ENCODE measurements around the gene MRAS. TPM values are rescaled to one million over a fixed set of nuclear protein-coding genes. Genes with fewer than 3 reads are reported as not detected.

Gene MRAS
- total RNA-seq, 1 experiment from 2014 or later: 0.77 TPM

GRCh38 chr3:138354376-138354775, 6.0 kb downstream of the MRAS start:
- Histone ChIP-seq H3K4me3 (ENCODE audit: low read depth, low read length, poor library complexity, severe bottlenecking) (no peak overlapping the region), H3K4me1 (ENCODE audit: insufficient read depth, low read length, poor library complexity, severe bottlenecking) (no peaks in the 10 kb centered on the region), H3K27me3 (replicated peaks; ENCODE audit: insufficient read depth, low read depth, low read length, poor library complexity) (no peaks in the 10 kb centered on the region), H3K27ac (ENCODE audit: low read depth, low read length, poor library complexity, severe bottlenecking) (no peak overlapping the region), H3K36me3 (ENCODE audit: insufficient read depth, low read length, poor library complexity, severe bottlenecking) (no peaks in the 10 kb centered on the region), H3K9me3 (ENCODE audit: low read depth, low read length, poor library complexity, severe bottlenecking) (no peaks in the 10 kb centered on the region)
- TF ChIP-seq EZH2 (IDR thresholded peaks at IDR 0.05; ENCODE audit: borderline replicate concordance, low read depth, low read length, poor library complexity, severe bottlenecking): no peak
- TF ChIP-seq CTCF (conservative IDR thresholded peaks at IDR 0.05; ENCODE audit: low read depth, low read length): no peak
- no TSS peak for BruUV-seq (replicated peaks)
- CTCF ChIA-PET: no interaction called here
- no peak for DNase-seq (ENCODE audit: low spot score)
- POLR2A ChIA-PET (ENCODE audit: low non-redundant PET): no interaction called here
- intact Hi-C loops (cut with micrococcal nuclease; ENCODE audit: unreplicated experiment): no loop called here

GRCh38 chr3:138355071-138355470, 6.7 kb downstream of the MRAS start:
- BruUV-seq (replicated peaks): no TSS peak
- intact Hi-C loops (cut with micrococcal nuclease; ENCODE audit: unreplicated experiment): no loop called here
- Histone ChIP-seq H3K27me3 (replicated peaks; ENCODE audit: insufficient read depth, low read depth, low read length, poor library complexity) (no peaks in the 10 kb centered on the region), H3K4me1 (ENCODE audit: insufficient read depth, low read length, poor library complexity, severe bottlenecking) (no peaks in the 10 kb centered on the region), H3K9me3 (ENCODE audit: low read depth, low read length, poor library complexity, severe bottlenecking) (no peaks in the 10 kb centered on the region), H3K36me3 (ENCODE audit: insufficient read depth, low read length, poor library complexity, severe bottlenecking) (no peaks in the 10 kb centered on the region), H3K27ac (ENCODE audit: low read depth, low read length, poor library complexity, severe bottlenecking) (no peak overlapping the region), H3K4me3 (ENCODE audit: low read depth, low read length, poor library complexity, severe bottlenecking) (no peak overlapping the region)
- CTCF ChIA-PET: no interaction called here
- DNase-seq (ENCODE audit: low spot score): no peak
- POLR2A ChIA-PET (ENCODE audit: low non-redundant PET): no interaction called here
- TF ChIP-seq EZH2 (IDR thresholded peaks at IDR 0.05; ENCODE audit: borderline replicate concordance, low read depth, low read length, poor library complexity, severe bottlenecking): no peak
- TF ChIP-seq CTCF (conservative IDR thresholded peaks at IDR 0.05; ENCODE audit: low read depth, low read length): no peak

GRCh38 chr3:138356730-138357405, 8.5 kb downstream of the MRAS start:
- Histone ChIP-seq H3K27me3 (replicated peaks; ENCODE audit: insufficient read depth, low read depth, low read length, poor library complexity) (no peaks in the 10 kb centered on the region), H3K36me3 (ENCODE audit: insufficient read depth, low read length, poor library complexity, severe bottlenecking) (no peaks in the 10 kb centered on the region), H3K9me3 (ENCODE audit: low read depth, low read length, poor library complexity, severe bottlenecking) (no peaks in the 10 kb centered on the region), H3K4me3 (ENCODE audit: low read depth, low read length, poor library complexity, severe bottlenecking) (no peak overlapping the region), H3K27ac (ENCODE audit: low read depth, low read length, poor library complexity, severe bottlenecking) (no peak overlapping the region), H3K4me1 (ENCODE audit: insufficient read depth, low read length, poor library complexity, severe bottlenecking) (no peaks in the 10 kb centered on the region)
- intact Hi-C loops (cut with micrococcal nuclease; ENCODE audit: unreplicated experiment): no loop called here
- ChIA-PET POLR2A (ENCODE audit: low non-redundant PET) (no interaction called here), CTCF (no interaction called here)
- no peak for TF ChIP-seq EZH2 (IDR thresholded peaks at IDR 0.05; ENCODE audit: borderline replicate concordance, low read depth, low read length, poor library complexity, severe bottlenecking)
- no peak for TF ChIP-seq CTCF (conservative IDR thresholded peaks at IDR 0.05; ENCODE audit: low read depth, low read length)
- BruUV-seq (replicated peaks): no TSS peak
- no peak for DNase-seq (ENCODE audit: low spot score)

All from A673 (cell line).